H1 (cell line): Measurements from ENCODE around the gene KRT80. TPM values are rescaled to one million over a fixed set of nuclear protein-coding genes. Genes with fewer than 3 reads are reported as not detected.

Experiments used
- CTCF ChIA-PET: fragments of 300-600 bp; sonication (Branson Sonifier 250); formaldehyde crosslinking; loops from one replicate; lab custom pipeline; 2021; ENCODE audit not compliant: partially characterized antibody; lab: Charles Lee
- POLR2A ChIA-PET: fragments of 300-600 bp; sonication (Branson Sonifier 250); formaldehyde crosslinking; loops from one replicate; lab custom pipeline; 2021; ENCODE audit warnings: inconsistent platforms; ENCODE audit not compliant: partially characterized antibody; lab: Charles Lee
- DNase-seq, 2 experiments: peaks; one replicate each; pipeline versions ENCODE4 v3.0.0 to v3.0.0-alpha.2; 2010 to 2022; ENCODE audit warnings: low spot score in 2 of 2, low read depth in 1 of 2, mixed read lengths in 1 of 2
- FAIRE-seq: peaks from 2 replicates; lab custom pipeline; 2011; peaks lifted over from hg19 to GRCh38; lab: Jason Lieb, UNC
- H2AFZ ChIP-seq: 2 replicates; pipeline ENCODE4 v1.8.1; 2012; ENCODE audit warnings: low read length, inconsistent platforms
- H2AK5ac ChIP-seq: 2 replicates; pipeline ENCODE4 v1.6.1; 2013; ENCODE audit warnings: low read depth, low read length
- H2BK120ac ChIP-seq: replicated peaks from 2 replicates; pipeline ENCODE3; 2013; ENCODE audit warnings: low read depth, low read length, inconsistent platforms
- H2BK12ac ChIP-seq: 2 replicates; pipeline ENCODE4 v1.6.1; 2013; ENCODE audit warnings: low read depth, low read length
- H2BK15ac ChIP-seq: 2 replicates; pipeline ENCODE4 v1.6.1; 2013; ENCODE audit warnings: low read length
- H2BK20ac ChIP-seq: 2 replicates; pipeline ENCODE4 v1.6.1; 2013; ENCODE audit warnings: low read length
- H2BK5ac ChIP-seq: 2 replicates; pipeline ENCODE4 v1.6.1; 2013; ENCODE audit warnings: low read depth, low read length
- H3K14ac ChIP-seq: 2 replicates; pipeline ENCODE4 v1.6.1; 2013; ENCODE audit warnings: inconsistent platforms; ENCODE audit not compliant: insufficient read length
- H3K18ac ChIP-seq: 2 replicates; pipeline ENCODE4 v1.6.1; 2013; ENCODE audit warnings: low read length; ENCODE audit errors: extremely low read depth
- H3K23ac ChIP-seq: 2 replicates; pipeline ENCODE4 v1.6.1; 2013; ENCODE audit warnings: inconsistent platforms; ENCODE audit not compliant: insufficient read length
- H3K23me2 ChIP-seq: 2 replicates; pipeline ENCODE4 v1.6.1; 2013; ENCODE audit warnings: low read depth, low read length
- H3K27ac ChIP-seq: 2 replicates; pipeline ENCODE4 v1.6.1; 2011; ENCODE audit warnings: low read depth, low read length, inconsistent platforms
- H3K27me3 ChIP-seq, 4 experiments: replicated peaks in 1 of 4; 1 replicate in 1 of 4; 2 replicates in 3 of 4; pipeline versions ENCODE4 v1.6.1 to v1.8.1; 2011 to 2013; ENCODE audit warnings: low read length in 3 of 4, mild to moderate bottlenecking in 3 of 4, inconsistent platforms in 2 of 4, mixed read lengths in 2 of 4, moderate library complexity in 1 of 4; ENCODE audit not compliant: control insufficient read depth in 3 of 4, insufficient read depth in 3 of 4; ENCODE audit errors: extremely low read depth in 1 of 4
- H3K36me3 ChIP-seq, 4 experiments: 2 replicates each; pipeline versions ENCODE4 v1.6.1 to v1.8.1; 2011 to 2013; ENCODE audit warnings: mild to moderate bottlenecking in 4 of 4, low read length in 3 of 4, moderate library complexity in 2 of 4, control low read depth in 1 of 4, inconsistent platforms in 1 of 4; ENCODE audit not compliant: insufficient read depth in 4 of 4, control insufficient read depth in 2 of 4
- H3K4ac ChIP-seq: replicated peaks from 2 replicates; pipeline ENCODE3; 2013; ENCODE audit warnings: low read length, low read depth, mixed read lengths, inconsistent platforms; ENCODE audit not compliant: insufficient read length
- H3K4me1 ChIP-seq, 4 experiments: replicated peaks in 1 of 4; 1 replicate in 1 of 4; 2 replicates in 3 of 4; pipeline versions ENCODE4 v1.6.1 to v1.8.1; 2011 to 2013; ENCODE audit warnings: low read length in 3 of 4, inconsistent platforms in 2 of 4, mixed read lengths in 1 of 4; ENCODE audit not compliant: insufficient read depth in 4 of 4, control insufficient read depth in 3 of 4
- H3K4me2 ChIP-seq, 2 experiments: 2 replicates each; pipeline versions ENCODE4 v1.6.1 to v1.8.1; 2011 to 2013; ENCODE audit warnings: low read depth in 2 of 2, low read length in 2 of 2, control low read depth in 1 of 2, inconsistent platforms in 1 of 2, mild to moderate bottlenecking in 1 of 2; ENCODE audit not compliant: insufficient read depth in 1 of 2
- H3K4me3 ChIP-seq, 4 experiments: fragments of 200-600, 300-600 bp in 1 of 4; sonication (generic), shearing (Covaris generic), sonication (Bioruptor Twin) in 1 of 4; 2 replicates each; pipeline versions ENCODE4 v1.5.1 to v1.8.1; 2011 to 2016; ENCODE audit warnings: low read length in 4 of 4, low read depth in 3 of 4, control low read depth in 2 of 4, inconsistent platforms in 2 of 4, mild to moderate bottlenecking in 2 of 4, mixed read lengths in 1 of 4, moderate library complexity in 1 of 4; ENCODE audit not compliant: insufficient read depth in 2 of 4; ENCODE audit errors: extremely low read depth in 1 of 4
- H3K56ac ChIP-seq: replicated peaks from 2 replicates; pipeline ENCODE3; 2013; ENCODE audit warnings: low read depth, mild to moderate bottlenecking, mixed read lengths, low read length, inconsistent platforms; ENCODE audit not compliant: insufficient read length
- H3K79me1 ChIP-seq: 2 replicates; pipeline ENCODE4 v1.6.1; 2013; ENCODE audit warnings: low read depth, low read length, control low read depth
- H3K79me2 ChIP-seq, 2 experiments: 2 replicates each; pipeline versions ENCODE4 v1.6.1 to v1.8.1; 2012 to 2013; ENCODE audit warnings: low read length in 2 of 2, mild to moderate bottlenecking in 2 of 2, inconsistent platforms in 1 of 2; ENCODE audit not compliant: insufficient read depth in 2 of 2, control insufficient read depth in 1 of 2
- H3K9ac ChIP-seq, 4 experiments: replicated peaks in 1 of 4; 1 replicate in 1 of 4; 2 replicates in 3 of 4; pipeline versions ENCODE4 v1.6.1 to v1.8.1; 2011 to 2013; ENCODE audit warnings: low read depth in 3 of 4, low read length in 3 of 4, control low read depth in 2 of 4, mild to moderate bottlenecking in 2 of 4, moderate library complexity in 2 of 4, inconsistent platforms in 1 of 4; ENCODE audit errors: extremely low read depth in 1 of 4
- H3K9me3 ChIP-seq, 2 experiments: 2 replicates each; pipeline versions ENCODE4 v1.6.1 to v1.8.1; 2012 to 2013; ENCODE audit warnings: mild to moderate bottlenecking in 2 of 2, moderate library complexity in 2 of 2, control low read depth in 1 of 2, inconsistent platforms in 1 of 2, low read depth in 1 of 2, low read length in 1 of 2, mixed read lengths in 1 of 2; ENCODE audit not compliant: insufficient read depth in 2 of 2
- H4K20me1 ChIP-seq, 2 experiments: replicated peaks in 1 of 2; 2 replicates each; pipeline versions ENCODE3 to v1.8.1; 2011 to 2013; ENCODE audit warnings: inconsistent platforms in 2 of 2, low read length in 2 of 2, mild to moderate bottlenecking in 1 of 2; ENCODE audit not compliant: insufficient read depth in 2 of 2, control insufficient read depth in 1 of 2
- H4K5ac ChIP-seq: 2 replicates; pipeline ENCODE4 v1.6.1; 2013; ENCODE audit warnings: low read length, low read depth, mixed read lengths, inconsistent platforms; ENCODE audit not compliant: insufficient read length
- H4K8ac ChIP-seq: 2 replicates; pipeline ENCODE4 v1.8.0; 2013; ENCODE audit warnings: mild to moderate bottlenecking, moderate library complexity, low read length, inconsistent platforms; ENCODE audit not compliant: insufficient read depth; ENCODE audit errors: extremely low read depth
- H4K91ac ChIP-seq: replicated peaks from 2 replicates; pipeline ENCODE3; 2013; ENCODE audit warnings: low read length, mixed read lengths, inconsistent platforms; ENCODE audit not compliant: insufficient read length
- BACH1 ChIP-seq: IDR thresholded peaks from 2 replicates; pipeline ENCODE4 v1.6.1; 2012; ENCODE audit warnings: low read length, improper control_type of control experiment
- CHD1 ChIP-seq: IDR thresholded peaks from 2 replicates; pipeline ENCODE4 v1.6.1; 2012; ENCODE audit warnings: low read depth, low read length, improper control_type of control experiment
- CTBP2 ChIP-seq: IDR thresholded peaks from 2 replicates; pipeline ENCODE4 v1.7.0; 2011; ENCODE audit warnings: borderline replicate concordance, mild to moderate bottlenecking, moderate library complexity, mixed read lengths, low read length; ENCODE audit not compliant: insufficient read depth, insufficient read length
- HDAC2 ChIP-seq, 2 experiments: fragments of 300-600 bp in 1 of 2; sonication (generic) in 1 of 2; IDR thresholded peaks; 2 replicates each; pipeline ENCODE4 v1.6.1; 2011 to 2012; ENCODE audit warnings: low read depth in 2 of 2, low read length in 2 of 2, mild to moderate bottlenecking in 2 of 2, moderate library complexity in 2 of 2, borderline replicate concordance in 1 of 2, inconsistent platforms in 1 of 2
- MAX ChIP-seq: IDR thresholded peaks from 2 replicates; pipeline ENCODE4 v1.6.1; 2012; ENCODE audit warnings: inconsistent platforms
- RNF2 ChIP-seq: fragments of 200-900, 300-1000 bp; sonication (generic); IDR thresholded peaks from 2 replicates; pipeline ENCODE4 v1.7.1; 2016; ENCODE audit warnings: borderline replicate concordance, low read depth, mild to moderate bottlenecking, antibody characterized with exemption, low read length; ENCODE audit not compliant: poor library complexity, severe bottlenecking; ENCODE audit errors: missing control alignments
- SAP30 ChIP-seq: fragments of 300-600 bp; sonication (generic); IDR thresholded peaks from 2 replicates; pipeline ENCODE4 v1.7.1; 2012; ENCODE audit warnings: low read length, moderate library complexity, mild to moderate bottlenecking, inconsistent platforms; ENCODE audit not compliant: insufficient read depth, insufficient replicate concordance
- SIRT6 ChIP-seq: IDR thresholded peaks from one replicate; pipeline ENCODE4 v1.7.1; 2012; ENCODE audit warnings: low read length, inconsistent platforms
- SP2 ChIP-seq: IDR thresholded peaks from 2 replicates; pipeline ENCODE4 v1.6.1; 2012; ENCODE audit warnings: mild to moderate bottlenecking, low read length, inconsistent platforms
- SRF ChIP-seq: IDR thresholded peaks from 2 replicates; pipeline ENCODE4 v1.6.1; 2011; ENCODE audit warnings: mild to moderate bottlenecking, low read depth, low read length, moderate library complexity
- whole genome bisulfite sequencing, 2 experiments: shearing (Covaris generic) in 1 of 2; methylation state at CpG; one replicate each; pipeline versions ENCODE4 v1.1.6 to v1.1.7; 2013 to 2015; ENCODE audit warnings: low lambda C conversion rate in 2 of 2, mixed read lengths in 2 of 2, inconsistent platforms in 1 of 2, low coverage in 1 of 2, missing lambda C conversion rate in 1 of 2; ENCODE audit not compliant: insufficient replicate concordance in 2 of 2, insufficient coverage in 1 of 2, insufficient read length in 1 of 2; ENCODE audit errors: extremely low coverage in 1 of 2, missing lambda C conversion rate in 1 of 2; 5-methylcytosine and 5-hydroxymethylcytosine counted together
- polyA plus RNA-seq, 7 experiments: library from polyadenylated mRNA; depleted of rRNA in 3 of 7; stranded (reverse) in 5 of 7; unstranded in 2 of 7; fragments of >200 nt in 5 of 7; fragments of 200-250 nt in 2 of 7; gene quantifications; 1 replicate in 5 of 7; 2 replicates in 1 of 7; 4 replicates in 1 of 7; pipeline versions ENCODE4 v1.2.1 to v1.2.3, GENCODE V29; 2011 to 2013; ENCODE audit warnings: missing spikeins in 2 of 7, mixed read lengths in 2 of 7
- total RNA-seq: library from RNA; stranded (reverse); fragmentation: NEBNext Ultra II Directional; extraction: Animal tissue kit (Norgen Biotek cat#: 25700); gene quantifications from 2 replicates; pipeline ENCODE4 v1.2.1, GENCODE V29; 2021

KRT80 gene
- total and polyA plus RNA-seq, 2 of the 8 experiments (the other 6 are each of a cell fraction or from before 2014, with no cell fraction given) = 0.05 TPM; not detected in 1

GRCh38 chr12:52186118-52186840 lies 5.5 kb downstream of the KRT80 start:
- Histone ChIP-seq H3K14ac (no peak overlapping the region), H2BK120ac (no peak overlapping the region), H3K18ac (no peak overlapping the region), H4K5ac (no peak overlapping the region), H3K27me3 (no peaks in the 10 kb centered on the region; a peak in 1 of 7 replicates), H2BK5ac (no peak overlapping the region; the same call in 1 of the 2 replicates), H4K20me1 (no peaks in the 10 kb centered on the region), H3K4me3 (no peak overlapping the region), H3K4ac (no peak overlapping the region), H3K23ac (no peak overlapping the region), H3K79me2 (no peaks in the 10 kb centered on the region), H3K4me1 (peaks cover 3 to 28% (median 23%) of the 10 kb centered on the region in 4 experiments), H3K9me3 (no peaks in the 10 kb centered on the region), H2BK15ac (no peak overlapping the region; the same call in 1 of the 2 replicates), H3K4me2 (no peak overlapping the region), H3K23me2 (no peaks in the 10 kb centered on the region), H2BK12ac (peak overlapping the region; percentile 9; the same call in 1 of the 2 replicates), H4K91ac (no peak overlapping the region), H2AK5ac (no peak overlapping the region), H3K9ac (no peak overlapping the region), H2AFZ (no peak overlapping the region), H3K79me1 (no peaks in the 10 kb centered on the region), H4K8ac (0 out of 2 replicates have a peak overlapping the region, but pooled peaks have one; percentile 11), H2BK20ac (no peak overlapping the region), H3K56ac (no peak overlapping the region), H3K36me3 (no peaks in the 10 kb centered on the region), H3K27ac (no peak overlapping the region)
- CTCF ChIA-PET = interaction anchor here (0.5 to 16.8 kb wide), 23 partner anchors 9 to 1334 kb away, joined by 3 to 108 read pairs (median 4); partner anchors contain the start of gene KRT83
- 81% methylated on average over 8 of the region's 8 CpGs; no CpG with 5 or more reads in 1 of the 2 experiments for WGBS, 2 experiments
- POLR2A ChIA-PET = interaction anchor here (1.1 to 1.4 kb wide), 2 partner anchors 8 to 11 kb away, joined by 3 read pairs; no protein-coding TSS in a partner anchor
- TF ChIP-seq SP2 (no peak), HDAC2 (IDR thresholded peaks at IDR 0.05; ENCODE audit: borderline replicate concordance in 1 of 2, low read depth in 2 of 2, low read length in 2 of 2) (no peak), SIRT6 (no peak), MAX (no peak), CHD1 (no peak), CTBP2 (no peak), BACH1 (no peak), SRF (no peak), RNF2 (no peak), SAP30 (no peak)
- DNase-seq (no peak), FAIRE-seq (no peak)
